Activated CD4-positive, CD25-positive, alpha-beta regulatory T cell treated with anti-CD3 and anti-CD28 coated beads, Interleukin-2, amount 50 U/mL, for 72 hours (primary cell): ENCODE data around the gene CTXN1.
"Not testable (repeated sequence)": the region's sequence is repeated elsewhere in the genome, so short reads cannot be mapped to it uniquely, and the experiment has no call there.

ENCODE experiments used
- DNase-seq: peaks from one replicate; pipeline ENCODE4 v3.0.0; 2021

Gene CTXN1

GRCh38 chr19:7924651-7925170 is 1.2 kb downstream of the CTXN1 start:
- DNase-seq, result no peak

GRCh38 chr19:7924241-7924640 is 1.7 kb downstream of the CTXN1 start:
- DNase-seq, result no peak

GRCh38 chr19:7923295-7924191 is 2.4 kb downstream of the CTXN1 start:
- no peak for DNase-seq

GRCh38 chr19:7922836-7923195 is 3.1 kb downstream of the CTXN1 start:
- DNase-seq, result no peak

- no peak for DNase-seq
These were observed 3.7 kb downstream of the CTXN1 start for GRCh38 chr19:7921967-7922835.

- no peak for DNase-seq
These were observed 4.5 kb downstream of the CTXN1 start for GRCh38 chr19:7921302-7921966.

- peak; percentile 97 for DNase-seq
These were observed 5.2 kb downstream of the CTXN1 start for GRCh38 chr19:7920519-7921301.

DNA sequence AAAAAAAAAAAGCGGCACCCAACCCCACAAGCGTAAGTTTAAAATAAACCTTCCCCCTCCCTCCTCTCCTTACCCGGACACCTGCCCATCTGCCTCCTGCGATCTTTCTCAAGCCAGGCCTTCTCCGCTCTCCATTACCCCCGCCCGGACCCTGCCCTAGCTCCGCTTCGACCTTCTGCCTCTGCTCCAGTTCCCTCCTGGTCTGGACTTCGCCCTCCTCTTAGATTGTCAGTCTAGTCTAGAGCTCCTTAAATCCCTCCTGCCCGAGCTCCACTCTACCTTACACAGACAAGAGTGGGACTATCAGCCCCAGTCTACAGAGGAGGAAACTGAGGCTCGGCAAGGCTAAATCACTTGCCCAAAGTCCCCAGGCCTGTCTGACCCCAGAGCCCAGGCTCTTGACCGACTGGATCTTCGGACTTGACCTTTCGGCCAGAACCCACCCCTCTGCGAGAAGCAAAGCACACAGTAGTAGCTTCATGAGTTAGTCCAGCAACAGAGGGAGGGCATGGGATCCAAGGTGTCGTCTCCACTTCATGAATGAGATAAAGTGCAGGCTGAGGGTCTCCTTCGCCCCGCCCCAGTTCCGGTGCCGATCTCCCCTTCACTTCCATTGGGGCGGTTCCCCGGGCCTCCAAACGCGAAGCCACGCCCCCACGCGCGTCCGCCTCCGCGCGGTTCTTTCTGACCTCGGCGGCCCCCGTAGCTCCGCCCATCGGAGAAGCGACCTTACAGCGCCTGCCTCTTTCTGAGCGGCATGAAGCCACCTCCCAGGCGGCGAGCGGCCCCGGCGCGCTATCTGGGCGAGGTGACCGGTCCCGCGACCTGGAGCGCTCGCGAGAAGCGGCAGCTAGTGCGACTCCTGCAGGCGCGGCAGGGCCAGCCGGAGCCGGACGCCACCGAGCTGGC is 6.1 kb downstream of the CTXN1 start, which contains the start of gene SNAPC2:
SNAPC2 (plus strand) TSS at position 729 of the 909 bp plus-strand sequence; CDS start at position 758, 29 bp downstream.
- peak; percentile 97 for DNase-seq

GRCh38 chr19:7918615-7919421 is 7.1 kb downstream of the CTXN1 start:
- no peak for DNase-seq

GRCh38 chr19:7918062-7918614 is 7.8 kb downstream of the CTXN1 start:
- DNase-seq, result not testable (repeated sequence)

- no peak for DNase-seq
These were observed 8.5 kb downstream of the CTXN1 start for GRCh38 chr19:7917267-7918061.

DNA sequence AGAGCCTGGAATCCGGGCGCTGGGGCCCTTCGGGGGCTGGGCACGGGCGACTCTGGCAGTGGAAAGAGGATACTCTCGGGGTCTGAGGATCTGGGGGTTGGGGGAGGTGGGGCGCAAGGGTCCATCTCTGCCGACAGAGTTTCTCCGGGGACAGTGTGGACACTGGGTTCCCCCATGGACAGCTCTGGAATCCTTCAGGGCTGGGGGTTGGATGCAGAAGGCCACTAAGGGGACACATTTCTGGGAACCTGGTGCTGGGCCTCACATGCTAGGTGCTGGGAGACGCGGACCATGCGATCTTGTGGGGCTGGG is 9.0 kb downstream of the CTXN1 start:
- no peak for DNase-seq

DNA sequence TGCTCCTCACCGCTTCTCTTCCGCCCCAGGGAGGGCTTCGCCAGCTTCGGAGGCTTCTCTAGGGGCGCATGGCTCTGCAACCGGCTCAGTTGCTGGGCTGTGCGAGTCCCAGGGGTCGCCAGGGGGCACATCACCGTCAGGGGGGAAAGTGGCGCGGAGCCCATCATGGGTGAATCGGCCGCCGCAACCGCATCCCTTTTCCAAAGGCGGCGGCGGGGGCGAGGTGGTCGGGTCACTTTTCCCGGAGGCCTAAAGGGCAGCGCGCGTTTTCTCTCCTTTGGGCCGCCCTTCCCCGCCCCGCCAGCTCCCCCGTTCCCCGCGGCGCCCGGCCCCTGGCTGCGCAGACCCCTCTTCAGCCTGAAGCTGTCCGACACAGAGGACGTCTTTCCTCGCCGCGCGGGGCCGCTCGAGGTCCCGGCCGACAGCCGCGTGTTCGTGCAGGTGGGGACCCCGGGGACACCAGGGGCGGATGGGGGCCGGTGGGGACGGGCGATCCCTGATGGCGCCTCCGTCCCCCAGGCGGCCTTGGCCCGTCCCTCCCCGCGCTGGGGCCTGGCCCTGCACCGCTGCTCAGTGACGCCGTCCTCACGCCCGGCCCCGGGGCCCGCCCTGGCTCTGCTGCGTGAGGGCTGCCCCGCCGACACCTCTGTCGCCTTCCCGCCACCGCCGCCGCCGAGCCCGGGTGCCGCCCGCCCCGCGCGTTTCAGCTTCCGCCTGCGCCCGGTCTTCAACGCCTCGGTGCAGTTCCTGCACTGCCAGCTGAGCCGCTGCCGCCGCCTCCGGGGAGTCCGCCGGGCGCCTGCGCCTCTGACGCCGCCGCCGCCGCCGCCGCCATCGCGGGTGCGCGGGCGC is 9.6 kb downstream of the CTXN1 start:
- DNase-seq, result peak; percentile 58

DNA sequence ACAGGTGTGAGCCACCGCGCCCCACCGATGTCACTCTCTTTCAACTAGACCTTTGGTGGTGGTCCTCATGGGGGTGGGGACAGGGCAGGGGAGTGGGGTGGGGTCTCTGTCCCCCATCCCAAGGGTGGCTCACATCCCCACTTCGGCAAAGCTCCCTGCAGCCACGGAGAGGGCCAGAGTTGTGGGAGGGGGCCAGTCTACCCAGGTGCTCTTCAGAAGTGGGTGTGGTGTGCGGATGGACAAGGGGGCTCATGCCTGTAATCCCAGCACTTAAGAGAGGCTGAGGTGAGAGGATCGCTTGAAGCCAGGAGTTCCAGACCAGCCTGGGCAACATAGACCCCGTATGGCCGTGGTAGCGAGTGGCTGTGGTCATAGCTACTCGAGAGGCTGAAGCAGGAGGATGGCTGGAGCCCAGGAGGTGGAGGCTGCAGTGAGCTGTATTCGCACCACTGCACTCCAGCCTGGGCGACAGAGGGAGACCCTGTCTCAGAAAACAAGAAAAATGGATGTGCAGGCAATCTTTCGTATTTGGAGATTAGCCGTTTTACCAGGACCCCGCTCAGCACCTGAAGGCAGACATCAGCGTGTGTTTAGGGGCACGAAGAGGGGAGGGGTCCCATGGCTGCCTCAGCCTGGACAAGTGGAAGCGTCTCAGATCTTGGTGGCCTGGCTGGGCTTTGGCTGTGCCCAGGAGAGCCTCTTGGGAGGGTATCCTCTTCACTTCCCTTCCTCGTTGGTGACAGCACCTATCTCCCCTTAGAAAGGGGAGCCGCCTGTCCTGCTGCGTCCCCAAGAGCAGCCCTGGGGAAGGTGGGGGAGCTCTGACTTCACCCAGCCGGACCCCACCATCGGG is 10.5 kb downstream of the CTXN1 start:
- no peak for DNase-seq

- DNase-seq, result no peak
These were observed 11.3 kb downstream of the CTXN1 start, which contains the start of gene TGFBR3L for GRCh38 chr19:7914598-7915045. Gene TGFBR3L, plus strand, starts transcription at chr19:7914830.

DNA sequence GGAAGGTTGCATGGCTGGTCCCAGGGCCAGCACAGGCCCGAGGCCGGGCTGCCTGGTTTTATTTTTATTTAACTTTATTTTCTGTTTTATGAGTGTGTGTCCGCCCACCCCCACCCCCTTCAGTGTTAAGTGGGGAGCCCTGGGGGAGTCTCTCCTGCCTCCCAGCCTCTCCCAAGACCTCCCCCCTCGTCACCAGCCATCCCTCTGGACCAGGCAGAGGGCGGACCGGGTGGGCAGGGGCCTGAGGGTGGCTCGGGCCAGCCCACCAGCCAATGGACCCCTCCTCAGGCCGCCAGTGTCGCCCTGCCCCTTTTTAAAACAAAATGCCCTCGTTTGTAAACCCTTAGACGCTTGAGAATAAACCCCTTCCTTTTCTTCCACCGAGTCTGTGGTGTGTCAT is 11.8 kb downstream of the CTXN1 start:
- no peak for DNase-seq

- no peak for DNase-seq
These were observed 12.3 kb downstream of the CTXN1 start for GRCh38 chr19:7913652-7914051.
